Fibroblast of skin of left biceps (primary cell): Measurements from ENCODE around the gene VWDE.

Source experiments
- DNase-seq, 2 experiments: peaks; one replicate each; pipeline ENCODE4 v3.0.0-alpha.2; 2013; ENCODE audit warnings: low read depth in 2 of 2

Gene VWDE

GRCh38 chr7:12290761-12291160 is 112.9 kb downstream of the VWDE start:
- DNase-seq: no peak

GRCh38 chr7:12289996-12290395 is 113.7 kb downstream of the VWDE start:
- no peak for DNase-seq

- DNase-seq: no peak
These were observed 115.8 kb downstream of the VWDE start for GRCh38 chr7:12287901-12288300.

GRCh38 chr7:12281038-12281437 is 122.6 kb downstream of the VWDE start:
- no peak for DNase-seq
